NCI-H69 (cell line): ENCODE data around the gene FNDC3B.
A peak's percentile ranks its signal among the peaks of the same experiment; 100 is the strongest.

Experiments used
- DNase-seq: peaks from one replicate; lab custom pipeline; 2025; lab: John Stamatoyannopoulos, UW

FNDC3B gene

DNA sequence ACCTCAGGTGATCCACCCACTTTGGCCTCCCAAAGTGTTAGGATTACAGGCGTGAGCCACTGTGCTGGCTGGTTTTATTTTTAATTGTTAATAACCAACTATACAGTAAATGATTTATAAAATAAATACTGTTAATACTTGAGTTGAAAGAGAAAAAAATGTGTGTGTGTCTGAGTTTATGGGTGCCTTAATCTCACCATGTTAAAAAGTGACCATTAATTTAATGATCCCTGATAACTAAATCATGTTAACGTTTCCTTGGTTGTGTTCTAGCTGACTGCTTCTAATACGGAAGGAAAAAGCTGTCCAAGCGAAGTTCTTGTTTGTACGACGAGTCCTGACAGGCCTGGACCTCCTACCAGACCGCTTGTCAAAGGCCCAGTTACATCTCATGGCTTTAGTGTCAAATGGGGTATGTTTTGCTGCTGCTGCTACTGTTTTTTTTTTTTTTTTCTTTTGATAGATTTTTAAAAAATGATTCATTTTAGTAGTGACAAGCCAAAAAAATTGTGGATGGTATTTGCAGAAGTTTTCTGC is 295.4 kb downstream of the FNDC3B start:
- peak; percentile 68 for DNase-seq

GRCh38 chr3:172339892-172340291 is 300.5 kb downstream of the FNDC3B start:
- DNase-seq: peak; percentile 21

DNA sequence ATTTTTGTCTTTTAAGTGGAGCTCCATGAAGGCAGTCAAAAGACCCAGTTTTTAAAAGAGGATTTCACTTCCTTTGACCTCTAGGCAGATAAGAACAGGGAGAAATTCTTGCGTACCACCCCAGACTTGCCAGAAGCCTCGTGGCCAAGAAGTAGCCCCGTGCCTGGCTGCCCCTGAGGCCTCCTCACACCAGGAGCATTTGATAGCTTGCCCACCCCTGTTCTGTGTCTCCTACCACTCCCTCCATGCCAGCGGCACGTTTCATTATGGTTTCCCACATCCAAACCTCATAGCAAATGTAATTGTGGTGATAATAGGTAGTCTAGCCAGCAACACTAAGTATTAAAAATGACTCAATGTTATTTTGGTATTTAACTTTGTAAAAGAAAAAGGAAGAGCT is 301.2 kb downstream of the FNDC3B start:
- DNase-seq: no peak

GRCh38 chr3:172341482-172342059 is 302.2 kb downstream of the FNDC3B start:
- peak; percentile 79 for DNase-seq

- no peak for DNase-seq
These were observed 302.8 kb downstream of the FNDC3B start for GRCh38 chr3:172342097-172342659.

GRCh38 chr3:172343117-172343516 is 303.7 kb downstream of the FNDC3B start:
- DNase-seq: no peak

DNA sequence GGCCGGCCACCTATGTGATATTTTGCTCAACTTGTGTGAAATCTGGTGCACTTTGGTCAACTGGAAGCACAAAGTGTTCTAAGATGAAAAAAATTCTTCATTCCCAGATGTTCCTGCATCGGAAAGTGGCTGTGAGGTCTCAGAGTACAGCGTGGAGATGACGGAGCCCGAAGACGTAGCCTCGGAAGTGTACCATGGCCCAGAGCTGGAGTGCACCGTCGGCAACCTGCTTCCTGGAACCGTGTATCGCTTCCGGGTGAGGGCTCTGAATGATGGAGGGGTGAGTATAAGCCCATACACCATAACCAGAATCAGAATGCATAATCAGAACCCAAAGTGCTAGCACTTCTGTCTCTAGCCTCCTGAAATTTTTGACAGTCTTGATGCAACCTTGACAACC is 304.6 kb downstream of the FNDC3B start:
- no peak for DNase-seq

- no peak for DNase-seq
These were observed 306.8 kb downstream of the FNDC3B start for GRCh38 chr3:172346161-172346560.

DNA sequence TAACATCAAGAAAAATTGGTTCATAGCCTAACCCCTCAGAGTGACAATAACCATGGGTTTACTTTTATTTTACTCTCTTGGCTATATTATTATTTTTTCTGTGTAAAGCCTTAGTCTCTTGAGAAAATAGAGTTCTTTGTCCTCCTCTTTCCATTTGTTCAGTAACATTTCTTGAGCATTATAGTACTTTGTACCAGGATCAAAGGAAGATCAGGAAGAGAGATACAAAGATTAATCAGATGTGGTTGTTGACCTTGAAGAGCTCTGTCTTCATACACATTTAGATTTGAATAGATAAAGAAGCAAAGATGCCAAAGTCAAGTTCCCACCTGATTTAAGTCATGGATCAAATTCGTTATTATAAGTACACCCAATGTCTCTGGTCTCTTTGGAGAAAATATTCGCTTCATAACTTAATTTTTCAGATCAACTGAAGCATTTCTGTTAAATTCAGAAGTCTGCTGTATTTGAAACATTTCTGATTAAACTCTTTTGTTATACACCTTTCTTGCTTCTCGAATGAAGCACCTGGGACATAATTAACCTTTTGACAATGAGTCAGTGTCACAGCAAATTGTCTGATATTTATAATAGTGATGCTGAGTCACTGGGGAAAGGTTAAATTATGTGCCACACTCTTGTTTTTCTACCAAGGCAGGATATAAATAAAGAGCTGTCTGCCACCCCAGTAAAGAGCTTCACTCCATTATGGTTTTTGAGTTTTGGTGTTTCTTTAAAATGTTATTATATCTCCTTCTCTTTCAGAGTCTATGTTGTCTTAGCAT is 308.7 kb downstream of the FNDC3B start:
- DNase-seq: peak; percentile 78

GRCh38 chr3:172351895-172352466 is 312.6 kb downstream of the FNDC3B start:
- DNase-seq: no peak

DNA sequence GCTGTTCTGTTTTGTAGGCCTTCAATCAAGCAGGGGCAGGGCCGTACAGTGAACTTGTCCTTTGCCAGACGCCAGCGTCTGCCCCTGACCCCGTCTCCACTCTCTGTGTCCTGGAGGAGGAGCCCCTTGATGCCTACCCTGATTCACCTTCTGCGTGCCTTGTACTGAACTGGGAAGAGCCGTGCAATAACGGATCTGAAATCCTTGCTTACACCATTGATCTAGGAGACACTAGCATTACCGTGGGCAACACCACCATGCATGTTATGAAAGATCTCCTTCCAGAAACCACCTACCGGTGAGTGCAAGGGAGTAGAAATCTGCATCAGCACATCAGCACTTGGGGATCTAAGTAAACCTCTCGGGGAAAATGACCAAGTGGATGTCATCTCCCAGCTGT is 313.4 kb downstream of the FNDC3B start:
- no peak for DNase-seq

GRCh38 chr3:172354931-172355499 is 315.6 kb downstream of the FNDC3B start:
- no peak for DNase-seq

DNA sequence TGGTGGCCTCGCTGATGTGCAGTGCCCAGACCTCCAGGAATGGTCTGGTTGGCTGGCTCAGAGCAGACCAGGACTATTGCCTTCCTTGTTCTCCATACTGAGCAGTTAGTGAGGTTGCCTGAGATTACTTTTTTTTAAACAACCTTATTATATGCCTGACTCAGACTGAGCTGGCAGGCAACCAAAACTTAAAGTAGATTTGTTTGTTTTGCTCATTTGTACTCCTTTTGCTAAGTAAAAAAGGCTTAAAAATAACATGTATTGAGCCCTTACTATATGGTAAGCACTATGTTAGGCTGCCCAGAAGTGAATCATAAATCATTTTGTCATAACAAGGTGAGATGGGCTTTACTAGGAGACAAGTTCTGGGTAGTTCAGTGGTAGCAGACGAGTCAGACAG is 316.5 kb downstream of the FNDC3B start:
- DNase-seq: peak; percentile 90

DNA sequence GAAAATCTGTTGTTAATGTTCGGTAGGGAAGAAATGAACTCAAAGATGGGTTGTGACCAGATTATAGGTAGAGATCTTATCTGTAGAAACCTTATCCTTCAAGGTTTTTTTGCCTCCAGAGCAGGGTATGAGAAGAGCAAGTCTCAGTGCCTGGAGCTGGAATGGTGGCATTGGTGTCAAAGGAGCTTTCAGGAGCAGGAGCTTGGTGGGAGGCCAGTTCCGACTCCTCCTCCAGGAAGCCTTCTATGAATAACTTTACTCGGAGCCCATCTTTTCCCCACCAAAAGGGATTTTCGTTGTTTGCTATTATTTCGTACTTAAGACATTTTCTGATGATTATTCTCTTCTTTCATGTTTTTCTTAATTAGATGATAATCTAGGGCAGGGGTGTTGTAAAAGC is 317.0 kb downstream of the FNDC3B start:
- no peak for DNase-seq

DNA sequence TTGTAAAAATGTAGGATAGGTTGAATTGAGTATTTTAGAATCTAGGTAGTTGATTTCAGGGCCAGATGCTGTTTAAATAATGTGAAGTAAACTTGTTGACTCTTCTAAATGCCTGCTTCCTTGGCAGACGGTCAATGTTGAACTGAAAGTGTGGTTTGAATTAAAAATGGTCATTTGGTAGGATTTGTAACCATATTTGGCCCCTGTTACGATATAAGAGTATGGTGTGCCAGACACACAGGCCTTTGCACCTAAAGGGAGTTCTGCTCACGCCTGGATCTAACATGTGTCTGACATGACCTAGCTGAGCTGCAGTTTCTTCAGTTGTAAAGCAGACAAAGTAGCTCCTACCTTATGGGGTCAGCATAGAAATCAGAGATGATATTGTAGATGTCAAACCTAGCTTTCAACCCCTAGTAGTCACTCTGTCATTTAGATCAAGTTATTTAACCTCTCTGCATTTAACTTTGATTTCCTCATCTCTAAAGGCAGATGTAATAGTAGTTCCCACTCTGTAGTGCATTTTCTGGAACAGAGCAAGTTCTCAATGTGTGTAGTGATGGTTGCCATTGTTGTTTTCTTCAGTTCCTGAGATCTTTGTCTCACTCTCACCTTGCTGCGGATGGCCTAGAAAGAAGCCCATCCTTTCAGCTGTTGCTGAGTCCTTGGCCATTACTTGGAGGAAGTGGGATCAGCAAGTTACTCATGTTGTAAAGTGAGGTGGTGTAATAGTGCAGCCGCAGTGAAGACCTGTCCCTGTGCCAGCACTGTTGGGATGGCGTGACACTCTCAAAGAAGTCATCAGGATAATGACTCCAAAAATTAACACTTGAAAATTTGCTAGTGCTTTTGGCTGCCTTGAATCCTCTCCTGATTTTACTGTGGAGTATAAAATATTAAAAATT is 318.7 kb downstream of the FNDC3B start:
- DNase-seq: no peak

DNA sequence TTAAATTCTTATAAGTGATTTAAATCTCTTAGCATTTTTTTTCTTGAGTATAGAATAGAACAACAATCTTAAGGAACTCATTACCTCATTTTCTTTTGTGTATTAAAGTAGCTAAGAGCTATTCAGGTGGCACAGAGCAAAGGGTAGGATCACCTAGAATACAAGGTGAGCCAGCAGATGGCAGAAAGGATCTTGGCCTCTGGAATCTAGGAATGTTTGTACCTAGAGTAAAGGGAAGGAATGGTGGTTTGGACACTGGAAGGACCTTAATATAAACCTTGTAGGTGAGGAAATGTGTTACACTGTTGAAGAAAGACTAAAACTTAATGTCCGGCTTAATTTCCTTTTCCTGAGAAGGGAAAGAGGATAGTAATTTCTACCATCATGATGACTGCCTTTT is 319.9 kb downstream of the FNDC3B start:
- DNase-seq: peak; percentile 23

GRCh38 chr3:172359996-172360395 is 320.6 kb downstream of the FNDC3B start:
- DNase-seq: no peak

DNA sequence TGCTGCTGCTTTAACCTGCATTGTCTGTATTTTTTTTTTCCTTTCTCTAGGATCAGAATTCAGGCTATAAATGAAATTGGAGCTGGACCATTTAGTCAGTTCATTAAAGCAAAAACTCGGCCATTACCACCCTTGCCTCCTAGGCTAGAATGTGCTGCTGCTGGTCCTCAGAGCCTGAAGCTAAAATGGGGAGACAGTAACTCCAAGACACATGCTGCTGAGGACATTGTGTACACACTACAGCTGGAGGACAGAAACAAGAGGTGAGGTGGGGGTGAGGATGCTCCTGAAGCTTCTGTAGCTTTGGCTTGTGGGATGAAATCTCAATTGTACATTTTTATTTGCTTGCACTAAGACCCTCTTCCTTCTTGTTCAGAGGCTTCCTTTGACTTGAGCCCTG is 323.2 kb downstream of the FNDC3B start:
- DNase-seq: no peak

- DNase-seq: no peak
These were observed 325.1 kb downstream of the FNDC3B start for GRCh38 chr3:172364374-172365027.

DNA sequence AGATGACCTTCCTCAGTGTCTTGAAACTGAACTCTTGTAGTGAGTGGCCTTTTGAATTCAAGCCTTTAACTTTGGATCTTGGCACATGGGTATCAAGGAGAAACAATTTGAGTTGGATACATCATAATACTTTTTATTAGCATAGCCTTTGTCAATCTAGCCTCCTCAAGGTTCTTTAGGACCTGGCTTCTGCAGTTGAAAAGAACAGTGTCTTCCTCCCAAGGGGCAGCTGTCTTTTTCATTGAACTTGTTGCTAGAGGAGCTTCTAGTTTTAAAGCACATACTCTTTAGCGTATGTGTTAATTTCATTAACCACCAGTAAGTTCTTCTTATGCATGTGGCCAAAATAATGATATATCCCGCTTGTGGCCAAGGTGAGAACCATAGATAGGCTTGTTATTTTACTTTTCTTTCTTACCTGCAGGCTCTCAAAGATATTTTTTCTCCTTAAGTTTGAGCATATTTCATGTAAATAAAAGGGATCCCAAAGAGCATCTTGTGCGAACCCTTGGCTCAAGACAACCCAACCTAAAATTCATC is 325.7 kb downstream of the FNDC3B start:
- no peak for DNase-seq
